ENCODE data around the gene RENBP. TPM values are rescaled to one million over a fixed set of nuclear protein-coding genes. Genes with fewer than 3 reads are reported as not detected.
A peak's percentile ranks its signal among the peaks of the same experiment; 100 is the strongest.

RENBP gene
- total RNA-seq, 6 experiments from 2014 or later: 2.2 to 9.1 (median 5.2) TPM

DNA sequence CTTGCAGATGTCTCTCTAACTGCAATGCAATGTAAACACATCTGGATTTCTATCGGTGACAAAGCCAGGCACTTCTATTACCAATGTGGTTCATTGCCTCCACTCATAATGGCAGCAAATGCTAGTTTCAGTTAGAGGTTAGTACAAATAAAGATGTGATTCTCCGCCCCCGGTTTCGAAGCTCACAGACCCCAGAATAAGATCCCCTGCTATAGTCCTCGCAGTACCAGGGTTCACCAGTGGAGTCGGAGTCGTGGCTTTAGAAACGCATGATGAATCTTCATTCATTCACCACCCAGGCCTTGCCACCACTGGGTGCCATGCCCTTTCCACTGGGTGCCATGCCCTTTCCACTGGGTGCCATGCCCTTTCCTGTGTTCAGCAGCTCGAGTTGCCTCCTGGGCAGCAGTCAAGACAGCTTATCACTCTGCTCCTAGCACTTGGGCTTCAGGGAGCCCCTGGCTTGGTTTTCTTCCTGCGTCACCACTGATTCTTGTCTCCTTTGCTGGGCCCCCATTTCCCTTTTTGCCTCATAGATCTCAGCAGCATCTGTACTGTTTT lies 6.1 kb downstream of the RENBP start:
- no peak overlapping the region for H3K4me3 ChIP-seq
- H3K36me3 ChIP-seq: no peaks in the 10 kb centered on the region
- H3K27ac ChIP-seq: no peak overlapping the region
- TF ChIP-seq POLR2A (IDR thresholded peaks at IDR 0.05): no peak
- peaks cover 0 to 13% (median 4%) of the 10 kb centered on the region in 4 donors for H3K4me1 ChIP-seq
- ATAC-seq (no peak), DNase-seq (no peak)
- no peaks in the 10 kb centered on the region for H3K27me3 ChIP-seq
- H3K9me3 ChIP-seq: no peaks in the 10 kb centered on the region
- WGBS (ENCODE audit: insufficient coverage, low coverage, low lambda C conversion rate, missing lambda C conversion rate): 77% methylated on average over 5 of the region's 10 CpGs
- intact Hi-C loops (cut with DNase I): no loop called here

DNA sequence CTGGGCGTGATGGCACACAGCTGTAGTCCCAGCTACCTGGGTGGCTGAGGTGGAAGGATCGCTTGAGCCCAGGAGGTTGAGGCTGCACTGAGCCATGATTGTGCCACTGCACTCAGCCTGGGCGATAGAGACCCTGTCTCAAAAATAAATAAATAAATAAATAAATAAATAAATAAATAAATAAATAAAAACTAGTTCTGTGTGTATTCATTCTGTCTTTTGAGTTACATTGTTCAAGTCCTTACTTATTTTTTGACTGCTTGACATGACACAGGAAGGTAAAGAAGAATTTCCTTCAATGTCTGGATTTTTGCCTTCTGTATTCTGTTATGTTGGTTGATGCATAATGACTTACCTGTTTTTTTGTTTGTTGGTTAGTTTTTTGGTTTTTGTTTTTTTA lies 7.4 kb downstream of the RENBP start:
- Histone ChIP-seq H3K27me3 (no peaks in the 10 kb centered on the region), H3K36me3 (no peaks in the 10 kb centered on the region), H3K9me3 (no peaks in the 10 kb centered on the region), H3K4me1 (peaks cover 0 to 13% (median 4%) of the 10 kb centered on the region in 4 donors), H3K27ac (no peak overlapping the region), H3K4me3 (no peak overlapping the region)
- no peak for TF ChIP-seq POLR2A (IDR thresholded peaks at IDR 0.05)
- TF ChIP-seq, protein P1, sequence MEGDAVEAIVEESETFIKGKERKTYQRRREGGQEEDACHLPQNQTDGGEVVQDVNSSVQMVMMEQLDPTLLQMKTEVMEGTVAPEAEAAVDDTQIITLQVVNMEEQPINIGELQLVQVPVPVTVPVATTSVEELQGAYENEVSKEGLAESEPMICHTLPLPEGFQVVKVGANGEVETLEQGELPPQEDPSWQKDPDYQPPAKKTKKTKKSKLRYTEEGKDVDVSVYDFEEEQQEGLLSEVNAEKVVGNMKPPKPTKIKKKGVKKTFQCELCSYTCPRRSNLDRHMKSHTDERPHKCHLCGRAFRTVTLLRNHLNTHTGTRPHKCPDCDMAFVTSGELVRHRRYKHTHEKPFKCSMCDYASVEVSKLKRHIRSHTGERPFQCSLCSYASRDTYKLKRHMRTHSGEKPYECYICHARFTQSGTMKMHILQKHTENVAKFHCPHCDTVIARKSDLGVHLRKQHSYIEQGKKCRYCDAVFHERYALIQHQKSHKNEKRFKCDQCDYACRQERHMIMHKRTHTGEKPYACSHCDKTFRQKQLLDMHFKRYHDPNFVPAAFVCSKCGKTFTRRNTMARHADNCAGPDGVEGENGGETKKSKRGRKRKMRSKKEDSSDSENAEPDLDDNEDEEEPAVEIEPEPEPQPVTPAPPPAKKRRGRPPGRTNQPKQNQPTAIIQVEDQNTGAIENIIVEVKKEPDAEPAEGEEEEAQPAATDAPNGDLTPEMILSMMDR (IDR thresholded peaks at IDR 0.05): no peak
- intact Hi-C loops (cut with DNase I): no loop called here
- ATAC-seq: no peak
- WGBS (ENCODE audit: insufficient coverage, low coverage, low lambda C conversion rate, missing lambda C conversion rate): 65% methylated on average over 2 of the region's 3 CpGs
- no peak for DNase-seq

DNA sequence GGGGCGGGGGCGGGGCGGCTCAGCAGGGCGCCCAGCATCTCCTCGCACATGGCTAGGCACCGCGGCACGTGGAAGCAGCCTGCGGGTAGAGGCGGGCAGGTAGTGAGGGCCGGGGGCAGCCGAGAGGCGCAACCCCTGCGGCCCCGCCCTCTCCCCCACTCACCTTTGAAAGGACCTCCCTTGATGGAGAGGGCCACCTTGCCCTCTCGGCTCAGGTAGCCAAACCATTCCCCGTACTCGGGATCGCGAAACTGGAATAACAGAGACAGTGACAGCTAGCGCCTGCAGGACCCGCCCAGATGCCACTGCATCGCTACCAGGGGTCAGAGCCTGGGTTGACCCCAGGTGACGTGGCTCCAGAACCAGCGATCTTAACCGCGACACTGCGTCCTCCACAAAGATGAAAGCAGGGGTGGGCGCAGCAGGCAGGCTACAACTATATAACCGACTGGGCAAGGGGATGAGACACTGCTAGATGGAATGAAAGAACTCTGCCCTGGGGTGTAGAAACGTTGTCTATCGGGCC lies 9.1 kb downstream of the RENBP start:
- peak in 1 of 3 donors; percentile 37 for DNase-seq
- WGBS (ENCODE audit: insufficient coverage, low coverage, low lambda C conversion rate, missing lambda C conversion rate): 44% methylated on average over 8 of the region's 32 CpGs

DNA sequence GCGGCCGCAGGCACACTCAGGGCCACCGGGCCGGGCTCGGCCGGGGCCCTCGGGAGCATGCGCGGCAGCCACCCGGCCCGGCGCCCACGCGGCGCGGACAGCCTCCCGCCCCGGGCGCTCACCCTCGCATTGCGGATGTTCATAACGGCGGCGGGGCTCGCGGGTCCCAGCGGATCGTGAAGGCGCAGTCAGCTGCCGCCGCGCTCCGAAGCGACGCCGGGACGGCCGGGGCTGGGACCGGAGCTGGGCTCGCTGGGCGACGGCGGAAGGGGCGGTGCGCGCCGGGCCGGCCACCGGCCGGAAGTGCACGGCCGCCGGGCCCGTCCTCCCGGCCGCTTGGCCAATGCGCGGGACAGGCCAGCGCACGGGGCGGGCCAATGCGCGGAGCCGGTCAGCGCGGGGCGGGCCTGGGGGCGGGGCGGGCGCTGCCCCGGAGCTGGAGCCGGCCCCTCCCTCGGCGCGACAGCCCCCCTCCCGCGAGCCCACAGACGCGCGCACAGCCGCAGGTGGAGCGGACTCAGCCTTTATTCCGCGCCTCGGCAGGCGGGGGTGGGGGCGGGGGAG lies 9.6 kb downstream of the RENBP start, which contains the start of gene NAA10:
TSS of gene NAA10 (minus strand) at position 276 of the 564 bp plus-strand sequence. CDS start at position 143, 133 bp downstream.
- peaks cover 0 to 13% (median 4%) of the 10 kb centered on the region in 4 donors for H3K4me1 ChIP-seq
- WGBS (ENCODE audit: insufficient coverage, low coverage, low lambda C conversion rate, missing lambda C conversion rate): no CpG with 5 or more reads among the region's 87 CpGs
- TF ChIP-seq, protein P1 (IDR thresholded peaks at IDR 0.05): no peak
- peak; percentile 41 for TF ChIP-seq POLR2A (IDR thresholded peaks at IDR 0.05)
- H3K27ac ChIP-seq: peak within 1 kb of the TSS in 1 of 3 donors; percentile 43
- H3K4me3 ChIP-seq: peak within 1 kb of the TSS; percentile 71 to 97 (median 77)
- DNase-seq: peak; percentile 78 to 84 (median 84)
- no peaks in the 10 kb centered on the region for H3K9me3 ChIP-seq
- ATAC-seq: peak; percentile 94 to 98 (median 96)
- no peaks in the 10 kb centered on the region for H3K27me3 ChIP-seq
- intact Hi-C loops (cut with DNase I): no loop called here
- H3K36me3 ChIP-seq: no peaks in the 10 kb centered on the region

More for the DNA sequence above, 9.1 kb downstream of the RENBP start:
- ATAC-seq: peak; percentile 27 to 54 (median 34)
- Histone ChIP-seq H3K4me3 (peak overlapping the region; percentile 40 to 97 (median 46)), H3K36me3 (no peaks in the 10 kb centered on the region), H3K4me1 (peaks cover 0 to 13% (median 4%) of the 10 kb centered on the region in 4 donors), H3K27me3 (no peaks in the 10 kb centered on the region), H3K27ac (no peak overlapping the region), H3K9me3 (no peaks in the 10 kb centered on the region)
- no peak for TF ChIP-seq POLR2A (IDR thresholded peaks at IDR 0.05)
- TF ChIP-seq, protein P1 (IDR thresholded peaks at IDR 0.05): no peak
- intact Hi-C loops (cut with DNase I): no loop called here
